Epithelial cell of proximal tubule (primary cell): ENCODE data around the gene MAP2K4. TPM values are rescaled to one million over a fixed set of nuclear protein-coding genes. Genes with fewer than 3 reads are reported as not detected.
"Not testable (repeated sequence)": the region's sequence is repeated elsewhere in the genome, so short reads cannot be mapped to it uniquely, and the experiment has no call there.

ENCODE experiments used
- DNase-seq: peaks from one replicate; pipeline ENCODE4 v3.0.0-alpha.2; 2011; ENCODE audit warnings: low read depth
- H3K4me3 ChIP-seq: 2 replicates; pipeline ENCODE4 v1.5.1; 2011; ENCODE audit warnings: low read depth, mild to moderate bottlenecking, low read length
- CTCF ChIP-seq: conservative IDR thresholded peaks from 2 replicates; pipeline ENCODE4 v1.5.1; 2012; ENCODE audit warnings: low read depth, mild to moderate bottlenecking, low read length
- total RNA-seq: library from RNA; depleted of rRNA; stranded (reverse); fragments of >200 nt; gene quantifications from 2 replicates; pipeline ENCODE4 v1.2.3, GENCODE V29; 2015

Gene MAP2K4
- total RNA-seq, 1 donor from 2014 or later, result 23.0 TPM

DNA sequence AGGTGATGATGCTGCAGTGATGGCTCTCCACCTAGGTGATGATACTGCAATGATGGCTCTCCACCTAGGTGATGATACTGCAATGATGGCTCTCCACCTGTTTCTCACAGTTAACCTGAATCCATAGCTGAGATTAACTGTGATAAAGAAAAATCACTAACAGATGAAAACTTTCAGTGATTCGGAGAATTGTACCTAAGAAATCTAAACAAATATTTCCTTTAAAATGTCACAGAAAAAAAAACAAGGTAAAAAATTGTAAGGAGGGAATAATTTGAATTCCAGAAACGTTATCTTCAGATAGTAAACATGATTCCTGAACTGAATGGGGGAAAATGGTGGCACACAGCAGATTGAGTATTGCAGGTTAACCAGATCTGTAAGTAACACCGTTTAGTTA, 113.4 kb downstream of the MAP2K4 start:
- no peak for TF ChIP-seq CTCF
- H3K4me3 ChIP-seq, result no peak overlapping the region
- DNase-seq, result no peak

DNA sequence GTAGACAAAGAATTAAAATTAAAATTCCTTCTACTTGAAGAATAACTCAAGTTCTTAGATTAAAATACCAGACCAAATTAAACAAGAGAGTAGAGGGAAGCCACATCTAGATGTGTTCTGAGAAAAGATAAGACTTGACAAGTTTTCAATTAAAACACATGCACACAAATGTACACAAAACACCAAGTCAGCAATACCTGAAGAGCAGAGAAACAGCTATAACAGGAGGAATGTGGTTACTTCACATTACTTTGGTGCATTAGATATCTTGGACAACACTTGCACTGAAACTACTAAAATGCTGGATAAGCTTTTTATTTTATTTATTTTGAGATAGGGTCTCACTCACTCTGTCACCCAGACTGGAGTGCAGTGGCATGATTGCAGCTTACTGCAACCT, 113.9 kb downstream of the MAP2K4 start:
- no peak for TF ChIP-seq CTCF
- H3K4me3 ChIP-seq, result no peak overlapping the region
- no peak for DNase-seq

DNA sequence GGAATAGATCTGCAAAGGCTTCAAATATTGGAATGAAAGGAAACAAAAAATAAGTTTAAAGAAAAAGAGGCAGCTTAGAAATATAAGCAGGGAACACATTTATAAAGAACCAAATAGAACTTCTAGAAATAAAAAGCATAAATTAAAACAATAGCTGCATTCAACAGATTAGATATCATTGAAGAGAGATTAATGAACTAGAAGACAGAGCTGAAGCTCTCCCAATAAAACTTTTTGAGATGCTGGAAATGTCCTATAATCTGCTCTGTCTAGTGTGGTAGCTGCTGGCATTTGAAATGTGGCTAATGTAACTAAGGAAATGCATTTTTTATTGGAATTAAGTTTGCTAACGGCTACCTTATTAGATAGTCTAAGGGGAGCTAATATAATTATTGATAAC, 115.6 kb downstream of the MAP2K4 start:
- no peak for DNase-seq
- no peak for TF ChIP-seq CTCF
- H3K4me3 ChIP-seq, result no peak overlapping the region

DNA sequence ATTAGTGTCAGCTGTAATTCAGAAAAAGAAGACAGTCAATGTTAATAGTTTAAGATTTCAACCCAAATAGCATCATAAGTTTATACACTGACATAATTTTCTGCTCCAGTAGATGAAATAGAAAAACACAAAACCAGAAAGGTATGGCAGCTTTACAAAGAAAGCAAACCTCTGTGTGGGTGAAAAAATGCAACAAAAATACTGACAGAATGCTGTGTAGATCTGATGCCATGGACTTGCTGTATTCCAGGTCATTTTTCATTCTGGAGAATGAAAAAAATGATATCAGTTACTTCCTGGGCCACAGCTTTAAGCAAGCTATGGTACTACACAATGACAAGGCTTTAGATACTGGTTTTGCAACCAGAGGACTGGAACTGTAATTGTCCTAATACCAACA, 116.0 kb downstream of the MAP2K4 start:
- H3K4me3 ChIP-seq, result no peak overlapping the region
- DNase-seq, result no peak
- TF ChIP-seq CTCF, result no peak

DNA sequence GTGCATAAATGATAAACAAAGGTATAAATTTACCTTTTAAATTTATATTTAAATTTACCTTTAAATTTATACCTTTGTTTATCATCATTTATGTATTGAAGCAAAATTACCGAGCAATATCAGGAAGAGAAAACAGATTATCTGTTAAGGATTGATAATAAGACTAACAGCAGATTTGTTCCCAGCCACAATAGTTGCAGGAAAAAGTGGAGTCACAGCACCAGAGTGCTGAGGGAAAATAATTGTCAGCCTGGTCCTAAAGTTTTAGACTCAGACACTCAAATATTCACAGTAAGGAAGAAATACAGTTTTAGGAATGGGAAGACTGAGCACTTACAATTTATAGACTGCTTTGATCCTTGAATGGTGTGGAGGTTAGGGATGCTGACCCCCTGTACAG, 117.2 kb downstream of the MAP2K4 start:
- no peak for TF ChIP-seq CTCF
- H3K4me3 ChIP-seq, result no peak overlapping the region
- no peak for DNase-seq

- TF ChIP-seq CTCF, result no peak
- DNase-seq, result no peak
- no peak overlapping the region for H3K4me3 ChIP-seq
These were observed 120.0 kb downstream of the MAP2K4 start for GRCh38 chr17:12140685-12141084.

DNA sequence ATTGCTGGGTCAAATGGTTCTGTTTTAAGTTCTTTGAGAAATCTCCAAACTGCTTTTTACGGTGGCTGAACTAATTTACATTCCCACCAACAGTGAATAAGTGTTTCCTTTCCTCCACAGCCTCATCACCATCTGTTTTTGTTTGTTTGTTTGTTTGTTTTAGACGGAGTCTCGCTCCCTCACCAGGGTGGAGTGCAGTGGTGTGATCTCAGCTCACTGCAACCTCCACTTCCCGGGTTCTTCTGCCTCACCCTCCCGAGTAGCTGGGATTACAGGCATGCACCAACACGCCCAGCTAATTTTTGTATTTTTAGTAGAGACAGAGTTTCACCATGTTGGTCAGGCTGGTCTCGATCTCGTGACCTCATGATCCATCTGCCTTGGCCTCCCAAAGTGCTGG, 141.5 kb downstream of the MAP2K4 start:
- not testable (repeated sequence) for DNase-seq, H3K4me3 ChIP-seq

DNA sequence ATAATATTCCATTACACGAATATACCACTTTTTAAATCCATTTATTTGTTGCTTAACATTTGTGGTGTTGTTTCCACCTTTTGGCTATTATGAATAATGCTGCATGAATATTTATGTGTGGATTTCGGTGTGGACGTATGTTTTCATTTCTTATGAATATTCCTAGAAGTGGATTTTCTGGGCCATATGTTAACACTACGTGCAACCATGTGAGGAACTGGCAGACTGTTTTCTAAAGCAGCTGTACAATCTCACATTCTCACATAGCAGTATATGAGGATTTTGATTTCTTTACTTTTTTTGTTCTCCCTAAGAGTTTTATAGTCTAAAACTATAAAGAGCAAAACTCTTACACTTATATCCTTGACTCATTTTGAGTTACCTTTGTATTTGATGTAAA, 143.4 kb downstream of the MAP2K4 start:
- TF ChIP-seq CTCF, result no peak
- DNase-seq, result no peak
- H3K4me3 ChIP-seq, result no peak overlapping the region
